Activated CD4-positive, alpha-beta T cell treated with anti-CD3 and anti-CD28 coated beads for 36 hours (primary cell): ENCODE measurements around the gene NPHP4. TPM values are rescaled to one million over a fixed set of nuclear protein-coding genes. Genes with fewer than 3 reads are reported as not detected.

Experiments
- ATAC-seq: fragments of 200-7000 bp; cut with Tn5 transposase; one replicate; pipeline ENCODE4 v1.10.0; 2021; ENCODE audit warnings: mild to moderate bottlenecking, moderate library complexity
- CTCF ChIA-PET: fragments of 350-600 bp; sonication (Branson Sonifier 250); formaldehyde crosslinking; loops from one replicate; lab custom pipeline; 2021; ENCODE audit warnings: antibody characterized with exemption; lab: Charles Lee
- POLR2A ChIA-PET: fragments of 350-600 bp; sonication (Branson Sonifier 250); formaldehyde crosslinking; loops from one replicate; lab custom pipeline; 2021; ENCODE audit warnings: antibody characterized with exemption, inconsistent platforms; lab: Charles Lee
- DNase-seq: peaks from one replicate; pipeline ENCODE4 v3.0.0-alpha.2; 2020
- H3K27ac Mint-ChIP-seq: one replicate; pipeline ENCODE4 v1.8.0; 2021; ENCODE audit warnings: mixed read lengths
- H3K27me3 Mint-ChIP-seq: one replicate; pipeline ENCODE4 v1.8.0; 2021; ENCODE audit warnings: mixed read lengths
- H3K36me3 Mint-ChIP-seq: one replicate; pipeline ENCODE4 v1.8.0; 2021; ENCODE audit warnings: low read depth, mixed read lengths
- H3K4me1 Mint-ChIP-seq: one replicate; pipeline ENCODE4 v1.8.0; 2021; ENCODE audit warnings: mixed read lengths
- H3K4me3 Mint-ChIP-seq: one replicate; pipeline ENCODE4 v1.8.0; 2021; ENCODE audit warnings: mild to moderate bottlenecking, moderate library complexity, mixed read lengths
- H3K9me3 Mint-ChIP-seq: one replicate; pipeline ENCODE4 v1.8.0; 2021; ENCODE audit warnings: low read depth, mixed read lengths
- intact Hi-C, 2 experiments: fragments of 100-400 bp; cut with DNase I in 1 of 2; cut with micrococcal nuclease in 1 of 2; formaldehyde crosslinking; loops; one replicate each; pipeline versions ENCODE4 v1.14.2 to v1.15.1; 2022 to 2024; cut with DNase I, micrococcal nuclease
- total RNA-seq, 2 experiments: library from RNA; stranded (reverse); gene quantifications; one replicate each; pipeline ENCODE4 v1.2.3, GENCODE V29; 2021

Gene NPHP4
- total RNA-seq, 2 experiments from 2014 or later = 12.9 to 14.1 TPM

DNA sequence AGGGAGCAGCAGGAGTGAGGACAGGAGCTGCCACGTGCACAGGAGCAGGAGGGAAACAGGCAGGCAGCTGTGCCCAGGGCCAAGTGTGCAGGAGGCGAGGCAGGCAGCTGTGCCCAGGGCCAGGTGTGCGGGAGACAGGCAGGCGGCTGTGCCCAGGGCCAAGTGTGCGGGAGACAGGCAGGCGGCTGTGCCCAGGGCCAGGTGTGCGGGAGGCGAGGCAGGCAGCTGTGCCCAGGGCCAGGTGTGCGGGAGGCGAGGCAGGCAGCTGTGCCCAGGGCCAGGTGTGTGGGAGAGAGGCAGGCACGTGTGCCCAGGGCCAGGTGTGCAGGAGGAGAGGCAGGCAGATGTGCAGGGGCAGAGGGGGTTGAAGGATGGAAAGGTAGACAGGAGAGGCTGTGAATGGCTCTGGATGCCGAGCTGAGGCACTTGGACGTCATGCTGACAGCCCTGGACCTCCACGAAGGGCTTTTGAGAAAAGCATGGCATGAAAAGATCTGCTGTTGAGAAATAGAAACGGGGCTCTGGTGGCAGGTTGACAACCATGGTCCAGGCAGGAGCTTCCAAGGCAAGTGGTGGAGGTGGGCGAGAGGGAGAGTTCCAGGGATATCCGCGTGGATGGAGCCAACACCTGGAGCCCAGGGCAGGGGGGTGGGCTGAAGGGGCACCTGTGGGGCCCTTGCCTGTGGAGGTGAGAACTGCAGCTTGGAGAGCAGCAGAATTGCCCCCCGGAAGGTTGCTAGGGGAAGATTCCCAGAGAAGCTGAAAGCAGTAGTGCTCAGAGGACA is 19.1 kb upstream of the NPHP4 start:
- intact Hi-C loops = no loop called here
- H3K27ac Mint-ChIP-seq = no peak overlapping the region
- H3K4me3 Mint-ChIP-seq = no peak overlapping the region
- ATAC-seq (no peak), DNase-seq (no peak)
- ChIA-PET CTCF (no interaction called here), POLR2A (no interaction called here)
- no peaks in the 10 kb centered on the region for H3K9me3 Mint-ChIP-seq
- peaks cover 10% of the 10 kb centered on the region for H3K36me3 Mint-ChIP-seq
- peaks cover 14% of the 10 kb centered on the region for H3K4me1 Mint-ChIP-seq
- H3K27me3 Mint-ChIP-seq = no peaks in the 10 kb centered on the region

DNA sequence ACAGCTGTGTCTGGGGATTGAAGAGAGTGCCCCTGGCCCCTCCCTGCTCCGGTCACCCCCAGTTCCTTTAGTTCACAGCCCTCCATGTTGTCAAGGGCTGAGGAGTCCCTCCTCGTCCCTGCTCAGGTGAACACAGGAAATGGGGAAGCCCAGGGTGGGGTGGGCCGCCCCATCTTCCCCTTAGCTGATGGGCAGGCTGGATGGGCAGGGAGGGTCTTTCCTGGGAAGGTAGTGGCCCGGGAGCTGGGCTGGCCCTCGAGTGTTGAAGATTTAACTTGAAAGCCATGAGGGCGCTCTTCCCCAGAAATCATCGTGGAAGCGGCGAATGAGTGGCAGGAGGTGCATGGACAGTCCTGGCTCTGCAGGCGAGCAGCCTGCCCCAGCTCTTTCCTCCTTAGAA is 18.3 kb upstream of the NPHP4 start:
- intact Hi-C loops = no loop called here

DNA sequence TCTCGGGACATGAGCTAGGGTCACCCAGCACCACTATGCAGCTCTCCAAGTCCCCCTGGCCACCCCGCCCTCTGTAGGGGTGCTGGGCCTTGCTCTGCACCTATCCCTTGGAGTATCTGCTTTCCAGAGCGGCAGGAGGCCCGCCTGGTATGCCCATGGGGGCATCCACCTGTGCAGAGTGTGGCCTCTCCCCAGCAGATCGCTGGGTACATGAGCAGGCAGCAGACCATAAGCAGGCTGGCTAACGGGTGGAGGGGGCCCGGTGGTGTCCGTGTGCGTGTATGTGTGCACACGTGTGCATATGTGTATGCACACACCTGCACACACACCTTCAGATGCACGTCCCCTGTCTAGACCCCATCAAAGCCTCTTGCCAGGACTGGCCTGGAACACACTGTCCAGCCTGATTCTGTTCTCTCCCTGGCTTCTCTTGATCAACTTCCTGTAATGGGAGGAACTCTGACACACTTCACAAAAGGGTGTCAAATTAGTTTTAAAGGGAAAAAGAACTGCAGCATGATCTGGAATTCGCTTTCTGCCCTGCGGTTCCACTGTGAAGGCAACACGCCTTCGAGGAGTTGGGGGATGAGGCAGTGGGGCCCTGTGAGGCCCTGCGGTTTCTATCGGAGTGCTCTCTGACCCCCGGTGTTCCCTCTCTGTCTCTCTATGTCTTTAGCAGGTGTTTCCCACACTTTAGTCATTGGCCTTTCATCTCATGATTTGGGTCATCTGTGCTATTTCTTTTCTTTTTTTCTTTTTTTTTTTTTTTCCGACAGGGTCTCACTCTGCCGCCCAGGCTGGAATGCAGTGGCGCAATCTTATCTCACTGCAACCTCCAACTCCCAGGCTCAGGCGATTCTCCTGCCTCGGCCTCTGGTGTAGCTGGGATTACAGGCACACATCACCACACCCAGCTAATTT is 17.2 kb upstream of the NPHP4 start:
- POLR2A ChIA-PET = interaction anchor here (0.6 kb wide), 2 partner anchors 17 to 19 kb away, joined by 3 read pairs; no protein-coding TSS in a partner anchor
- no peak overlapping the region for H3K4me3 Mint-ChIP-seq
- intact Hi-C loops = no loop called here

More for the DNA sequence above, 18.3 kb upstream of the NPHP4 start:
- POLR2A ChIA-PET = no interaction called here
- no peak for ATAC-seq
- Mint-ChIP-seq H3K27ac (no peak overlapping the region), H3K9me3 (no peaks in the 10 kb centered on the region), H3K36me3 (peaks cover 10% of the 10 kb centered on the region), H3K27me3 (no peaks in the 10 kb centered on the region), H3K4me1 (peaks cover 14% of the 10 kb centered on the region), H3K4me3 (no peak overlapping the region)
- DNase-seq = no peak
- CTCF ChIA-PET = interaction anchor here (0.7 kb wide), 1 partner anchor 15 kb away, joined by 3 read pairs; no protein-coding TSS in a partner anchor

DNA sequence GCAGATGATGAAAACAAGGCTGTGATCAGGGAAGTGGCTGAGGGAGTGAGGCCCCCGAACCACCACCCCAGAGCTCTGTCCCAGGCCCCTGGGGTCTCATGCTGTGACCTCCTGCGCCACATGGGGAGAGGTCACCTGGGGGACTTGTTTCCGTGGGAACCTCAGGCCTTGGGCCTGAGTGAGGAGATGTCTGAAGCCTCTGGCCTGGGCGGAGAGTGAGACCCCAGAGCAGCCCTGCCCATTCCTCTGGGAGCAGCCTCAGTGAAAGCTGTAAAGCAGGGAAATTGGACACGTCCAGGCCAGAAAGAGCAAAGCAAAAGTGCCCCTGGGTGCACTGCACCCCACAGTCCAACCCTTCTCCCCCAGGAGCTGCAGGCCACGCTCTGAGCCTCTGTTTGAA is 16.5 kb upstream of the NPHP4 start:
- Mint-ChIP-seq H3K4me1 (peaks cover 14% of the 10 kb centered on the region), H3K27me3 (no peaks in the 10 kb centered on the region), H3K27ac (no peak overlapping the region), H3K9me3 (no peaks in the 10 kb centered on the region), H3K4me3 (no peak overlapping the region), H3K36me3 (peaks cover 7% of the 10 kb centered on the region)
- ATAC-seq (no peak), DNase-seq (no peak)
- intact Hi-C loops = no loop called here
- CTCF ChIA-PET = no interaction called here
- POLR2A ChIA-PET = interaction anchor here (0.6 kb wide), 2 partner anchors 18 to 19 kb away, joined by 3 read pairs; no protein-coding TSS in a partner anchor

More for the DNA sequence above, 17.2 kb upstream of the NPHP4 start:
- Mint-ChIP-seq H3K4me1 (peaks cover 14% of the 10 kb centered on the region), H3K9me3 (no peaks in the 10 kb centered on the region), H3K36me3 (peaks cover 8% of the 10 kb centered on the region), H3K27me3 (no peaks in the 10 kb centered on the region), H3K27ac (no peak overlapping the region)
- no peak for DNase-seq
- CTCF ChIA-PET = no interaction called here
- ATAC-seq = no peak

DNA sequence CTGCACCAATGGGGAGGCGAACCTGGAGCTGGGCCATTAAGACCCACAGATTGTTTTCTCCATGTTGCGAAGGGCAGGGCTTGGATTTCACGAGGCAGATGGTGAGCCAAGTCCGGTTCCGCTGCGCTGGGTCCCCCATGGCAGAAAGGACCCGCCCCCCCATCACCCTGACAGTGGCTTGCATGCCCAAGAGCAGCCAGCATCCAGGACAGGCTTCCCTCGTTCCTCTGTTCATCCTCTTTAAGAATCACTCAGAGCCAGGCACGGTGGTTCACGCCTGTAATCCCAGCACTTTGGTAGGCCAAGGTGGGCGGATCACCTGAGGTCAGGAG is 15.8 kb upstream of the NPHP4 start:
- Mint-ChIP-seq H3K4me1 (peaks cover 14% of the 10 kb centered on the region), H3K36me3 (peaks cover 3% of the 10 kb centered on the region), H3K27ac (no peak overlapping the region), H3K9me3 (no peaks in the 10 kb centered on the region), H3K4me3 (no peak overlapping the region), H3K27me3 (no peaks in the 10 kb centered on the region)
- ChIA-PET CTCF (no interaction called here), POLR2A (no interaction called here)
- DNase-seq (no peak), ATAC-seq (no peak)
- intact Hi-C loops = no loop called here

DNA sequence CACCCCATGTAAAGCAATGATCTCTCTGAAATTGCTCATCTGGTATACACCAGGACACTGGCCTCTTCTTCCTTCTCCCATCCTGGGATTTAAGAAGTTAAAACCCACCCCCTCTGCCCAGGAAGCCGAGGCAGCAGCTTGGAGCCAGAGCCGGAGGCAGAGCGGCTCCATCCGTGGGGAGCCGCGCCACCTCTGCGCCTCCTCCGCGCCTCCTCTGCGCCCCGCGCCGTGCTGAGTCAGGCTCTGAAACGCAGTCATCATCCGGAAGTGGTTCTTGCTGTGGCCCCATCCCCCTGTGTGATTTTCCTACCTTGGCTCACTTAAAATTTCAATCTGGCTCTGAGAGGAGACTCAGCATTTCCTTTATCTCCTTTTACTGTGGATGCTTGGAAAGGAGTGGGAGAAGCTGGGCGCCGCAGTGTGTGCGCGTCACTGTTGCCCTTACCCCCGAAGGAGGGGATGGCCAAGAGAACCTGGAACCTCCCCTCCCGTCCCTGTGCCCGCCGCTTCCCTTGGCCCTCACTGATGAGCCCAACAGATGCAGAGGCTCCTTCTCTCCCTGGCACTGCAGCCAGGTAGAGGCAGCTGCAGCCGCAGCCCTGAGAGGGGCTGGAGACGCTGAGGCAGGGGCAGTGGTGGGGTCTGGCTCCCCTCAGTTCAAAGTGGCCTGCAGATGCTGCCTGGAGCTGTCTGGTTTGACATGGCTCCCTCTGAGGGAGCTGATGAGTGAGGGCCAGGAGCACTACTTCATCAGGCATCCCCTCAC is 15.3 kb upstream of the NPHP4 start:
- CTCF ChIA-PET = no interaction called here
- POLR2A ChIA-PET = no interaction called here
- no peaks in the 10 kb centered on the region for H3K27me3 Mint-ChIP-seq
- ATAC-seq (peak; percentile 91), DNase-seq (peak; percentile 67)
- peaks cover 3% of the 10 kb centered on the region for H3K36me3 Mint-ChIP-seq
- intact Hi-C loops = loop anchor here in 1 of 2 experiments (1.0 kb wide), 2 partner anchors 15 to 19 kb away; partner anchors contain the start of gene NPHP4
- H3K4me1 Mint-ChIP-seq = peaks cover 14% of the 10 kb centered on the region
- no peaks in the 10 kb centered on the region for H3K9me3 Mint-ChIP-seq
- H3K27ac Mint-ChIP-seq = peak overlapping the region; percentile 13
- no peak overlapping the region for H3K4me3 Mint-ChIP-seq

DNA sequence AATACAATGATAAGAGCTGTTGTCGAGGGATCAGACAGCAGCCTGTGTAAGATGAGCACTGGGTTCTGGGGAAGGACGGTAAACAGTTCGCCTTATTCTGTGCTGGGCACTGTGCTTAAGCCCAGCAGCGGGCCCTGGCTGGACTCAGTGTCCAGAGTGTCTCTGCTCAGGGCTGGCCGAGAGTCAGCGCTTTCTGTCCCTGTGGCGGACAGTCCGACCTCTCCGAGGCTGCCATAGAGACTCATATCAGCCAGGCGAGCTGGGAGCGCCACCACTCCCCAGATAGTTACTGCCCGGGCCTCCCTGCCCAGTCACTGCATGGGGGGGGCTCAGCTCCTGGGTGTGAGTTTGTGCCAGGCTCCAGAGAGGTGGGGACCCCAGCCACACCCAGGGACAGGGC is 14.7 kb upstream of the NPHP4 start:
- Mint-ChIP-seq H3K4me3 (no peak overlapping the region), H3K27ac (no peak overlapping the region), H3K9me3 (no peaks in the 10 kb centered on the region), H3K27me3 (no peaks in the 10 kb centered on the region), H3K4me1 (peaks cover 14% of the 10 kb centered on the region), H3K36me3 (peaks cover 3% of the 10 kb centered on the region)
- ATAC-seq (no peak), DNase-seq (no peak)
- ChIA-PET POLR2A (no interaction called here), CTCF (no interaction called here)
- intact Hi-C loops = loop anchor here in 1 of 2 experiments (1.0 kb wide), 2 partner anchors 15 to 19 kb away; partner anchors contain the start of gene NPHP4

DNA sequence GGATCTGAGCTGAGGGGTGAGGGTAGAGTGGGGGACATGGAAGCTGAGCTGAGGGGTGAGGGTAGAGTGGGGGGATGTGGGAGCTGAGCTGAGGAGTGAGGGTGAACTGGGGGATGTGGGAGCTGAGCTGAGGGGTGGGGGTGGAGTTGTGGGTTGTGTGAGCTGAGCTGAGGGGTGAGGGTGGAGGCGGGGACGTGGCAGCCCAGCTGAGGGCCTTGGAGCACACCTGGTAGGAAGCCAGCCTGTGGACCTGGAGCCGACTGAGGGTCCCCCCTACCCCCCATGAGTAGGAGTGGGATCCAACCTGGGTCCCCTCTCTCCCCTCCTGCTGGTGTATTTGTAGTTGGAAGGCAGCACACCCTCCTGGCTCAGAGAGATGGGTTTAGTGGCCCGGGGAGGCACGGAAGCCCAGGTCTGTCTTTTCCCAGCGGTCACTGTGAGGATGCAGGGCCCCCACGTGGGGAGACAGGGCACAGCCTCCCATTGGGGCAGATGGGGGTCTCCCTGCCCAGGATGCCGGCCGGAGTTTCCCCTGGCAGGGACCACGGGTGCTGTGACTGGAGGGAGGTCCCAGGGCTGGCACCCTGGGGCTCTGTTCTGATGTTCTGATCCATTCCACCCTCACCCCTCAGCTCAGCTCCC is 13.2 kb upstream of the NPHP4 start:
- Mint-ChIP-seq H3K4me3 (no peak overlapping the region), H3K27ac (no peak overlapping the region), H3K36me3 (peaks cover 3% of the 10 kb centered on the region), H3K9me3 (no peaks in the 10 kb centered on the region), H3K4me1 (peaks cover 11% of the 10 kb centered on the region), H3K27me3 (no peaks in the 10 kb centered on the region)
- DNase-seq (no peak), ATAC-seq (no peak)
- intact Hi-C loops = no loop called here
- ChIA-PET POLR2A (no interaction called here), CTCF (no interaction called here)

DNA sequence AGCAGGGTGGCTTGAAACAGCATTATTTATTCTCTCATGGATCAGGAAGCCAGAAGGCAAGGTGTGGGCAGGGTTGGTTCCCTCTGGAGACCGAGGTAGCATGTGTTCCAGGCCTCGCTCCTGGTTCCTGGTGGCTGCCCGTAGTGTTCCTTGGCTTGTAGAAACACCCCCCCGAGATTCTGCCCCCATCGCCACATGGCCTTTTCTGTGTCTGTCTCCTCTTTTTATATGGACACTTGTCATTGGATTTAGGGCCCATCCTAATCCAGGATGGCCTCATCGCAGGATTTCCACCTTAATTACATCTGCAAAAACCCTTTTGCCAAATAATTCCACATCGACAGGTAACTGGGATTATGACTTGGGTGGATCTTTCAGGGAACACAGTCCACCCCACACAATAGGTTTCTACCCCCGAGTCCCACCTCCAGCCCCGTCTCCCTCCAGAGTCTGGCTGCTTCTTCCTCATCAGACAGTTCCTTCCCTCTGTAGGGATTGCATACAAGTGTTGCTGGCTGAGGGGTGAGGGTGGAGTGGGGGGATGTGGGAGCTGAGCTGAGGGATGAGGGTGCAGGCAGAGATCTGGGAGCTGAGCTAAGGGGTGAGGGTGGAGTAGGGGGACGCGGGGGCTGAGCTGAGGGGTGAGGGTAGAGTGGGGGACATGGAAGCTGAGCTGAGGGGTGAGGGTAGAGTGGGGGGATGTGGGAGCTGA is 12.3 kb upstream of the NPHP4 start:
- CTCF ChIA-PET = no interaction called here
- DNase-seq = no peak
- Mint-ChIP-seq H3K27me3 (no peaks in the 10 kb centered on the region), H3K4me1 (peaks cover 11% of the 10 kb centered on the region), H3K9me3 (no peaks in the 10 kb centered on the region), H3K27ac (no peak overlapping the region), H3K36me3 (peaks cover 1% of the 10 kb centered on the region), H3K4me3 (no peak overlapping the region)
- ATAC-seq = no peak
- intact Hi-C loops = no loop called here
- POLR2A ChIA-PET = no interaction called here

DNA sequence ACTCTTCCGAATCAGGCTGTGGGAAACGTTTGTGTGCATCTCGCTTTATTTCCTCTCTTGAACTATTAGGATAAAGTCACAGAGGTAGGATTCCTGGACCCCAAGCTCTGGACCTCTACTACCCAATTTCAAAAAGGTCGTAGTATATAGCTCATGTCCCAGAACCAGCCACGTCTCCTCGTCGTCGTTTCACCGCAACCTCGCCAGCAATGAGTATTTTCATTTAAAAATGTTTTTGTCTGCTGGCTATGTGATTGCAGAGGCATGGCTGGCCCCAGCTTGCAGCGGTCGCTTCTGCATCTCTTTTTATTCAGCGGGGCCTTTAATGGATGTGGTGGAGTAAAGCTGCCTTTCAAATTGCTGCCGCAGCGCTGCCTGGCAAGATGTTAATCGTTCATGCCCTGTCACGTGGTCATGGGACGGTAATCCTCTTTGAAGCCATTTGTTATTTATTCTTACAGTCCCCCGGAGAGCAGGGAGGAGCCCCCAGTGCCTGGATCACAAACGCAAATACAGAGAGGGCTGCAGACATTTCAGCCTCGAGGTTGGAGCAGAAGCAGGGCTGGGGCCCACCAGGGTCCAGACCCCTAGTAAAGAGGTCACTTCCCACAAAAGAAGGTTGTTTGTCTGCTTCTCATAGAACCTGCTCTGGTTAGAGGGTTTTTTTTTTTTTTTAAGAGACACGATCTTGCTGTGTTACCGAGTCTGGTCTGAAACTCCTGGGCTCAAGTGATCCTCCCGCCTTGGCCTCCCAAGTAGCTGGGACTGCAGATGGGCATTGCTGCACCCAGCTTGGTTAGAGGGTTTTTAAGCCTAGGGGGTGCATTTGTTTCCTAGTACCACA is 11.6 kb upstream of the NPHP4 start:
- intact Hi-C loops = no loop called here
- H3K36me3 Mint-ChIP-seq = no peaks in the 10 kb centered on the region
- no peak overlapping the region for H3K27ac Mint-ChIP-seq
- POLR2A ChIA-PET = no interaction called here
- ATAC-seq = no peak
- peaks cover 11% of the 10 kb centered on the region for H3K4me1 Mint-ChIP-seq
- H3K9me3 Mint-ChIP-seq = no peaks in the 10 kb centered on the region
- no peaks in the 10 kb centered on the region for H3K27me3 Mint-ChIP-seq
- no peak overlapping the region for H3K4me3 Mint-ChIP-seq
- DNase-seq = no peak
- CTCF ChIA-PET = interaction anchor here (0.8 to 1.0 kb wide), 2 partner anchors 10 to 24 kb away, joined by 3 to 4 read pairs; no protein-coding TSS in a partner anchor
